Tracheal epithelial cell (primary cell): ENCODE results near the gene RAPSN. TPM values are rescaled to one million over a fixed set of nuclear protein-coding genes. Genes with fewer than 3 reads are reported as not detected.

Source experiments
- total RNA-seq: library from RNA; depleted of rRNA; stranded (reverse); fragments of >200 nt; gene quantifications from 2 replicates; pipeline ENCODE4 v1.2.1, GENCODE V29; 2014

The RAPSN gene
- 0.24 TPM in 1 of 2 replicates, not detected in the other for total RNA-seq

DNA sequence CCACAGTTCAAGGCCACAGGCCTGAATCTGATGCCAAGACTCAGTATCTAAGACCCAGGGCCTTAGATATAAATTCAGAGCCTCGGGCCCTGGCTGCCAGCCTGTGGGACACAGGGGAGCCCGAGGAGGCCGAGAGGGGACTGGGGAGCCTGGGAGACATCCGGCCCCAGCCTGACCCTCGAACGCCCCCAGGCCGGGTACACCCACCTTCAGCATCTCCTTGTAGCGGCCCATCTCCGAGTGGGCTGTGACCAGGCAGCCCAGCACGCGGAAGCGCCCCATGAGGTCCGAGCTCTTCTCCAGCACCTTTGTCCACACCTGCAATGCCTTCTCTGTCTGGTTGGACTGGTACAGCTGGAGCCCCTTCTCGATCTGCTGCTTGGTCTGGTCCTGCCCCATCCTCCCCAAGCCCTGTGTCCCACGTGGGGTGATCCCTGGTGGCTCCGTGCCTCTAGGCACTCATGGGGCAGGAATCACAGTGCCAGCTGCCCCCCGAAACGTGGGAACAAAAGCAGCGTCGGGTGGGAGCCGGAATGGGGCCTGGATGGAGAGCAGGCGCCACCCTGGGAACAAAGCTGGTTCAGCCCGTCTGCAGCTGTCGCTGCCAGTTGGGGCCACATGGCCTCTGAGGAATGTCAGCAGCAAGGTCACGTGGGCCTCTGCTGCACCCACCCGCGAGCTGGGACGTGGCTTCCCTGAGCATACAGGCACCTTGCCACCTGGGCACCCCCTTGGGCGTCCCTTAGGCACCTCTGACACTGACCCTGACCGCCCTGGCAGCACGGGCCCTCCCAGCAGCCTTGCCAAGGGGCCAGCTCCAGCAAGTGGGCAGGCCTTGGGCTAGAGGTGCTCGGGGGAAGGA, at the start of gene RAPSN:
TSS of gene RAPSN (minus strand) at position 571 of the 862 bp plus-strand sequence. CDS start at position 399, 172 bp downstream.

DNA sequence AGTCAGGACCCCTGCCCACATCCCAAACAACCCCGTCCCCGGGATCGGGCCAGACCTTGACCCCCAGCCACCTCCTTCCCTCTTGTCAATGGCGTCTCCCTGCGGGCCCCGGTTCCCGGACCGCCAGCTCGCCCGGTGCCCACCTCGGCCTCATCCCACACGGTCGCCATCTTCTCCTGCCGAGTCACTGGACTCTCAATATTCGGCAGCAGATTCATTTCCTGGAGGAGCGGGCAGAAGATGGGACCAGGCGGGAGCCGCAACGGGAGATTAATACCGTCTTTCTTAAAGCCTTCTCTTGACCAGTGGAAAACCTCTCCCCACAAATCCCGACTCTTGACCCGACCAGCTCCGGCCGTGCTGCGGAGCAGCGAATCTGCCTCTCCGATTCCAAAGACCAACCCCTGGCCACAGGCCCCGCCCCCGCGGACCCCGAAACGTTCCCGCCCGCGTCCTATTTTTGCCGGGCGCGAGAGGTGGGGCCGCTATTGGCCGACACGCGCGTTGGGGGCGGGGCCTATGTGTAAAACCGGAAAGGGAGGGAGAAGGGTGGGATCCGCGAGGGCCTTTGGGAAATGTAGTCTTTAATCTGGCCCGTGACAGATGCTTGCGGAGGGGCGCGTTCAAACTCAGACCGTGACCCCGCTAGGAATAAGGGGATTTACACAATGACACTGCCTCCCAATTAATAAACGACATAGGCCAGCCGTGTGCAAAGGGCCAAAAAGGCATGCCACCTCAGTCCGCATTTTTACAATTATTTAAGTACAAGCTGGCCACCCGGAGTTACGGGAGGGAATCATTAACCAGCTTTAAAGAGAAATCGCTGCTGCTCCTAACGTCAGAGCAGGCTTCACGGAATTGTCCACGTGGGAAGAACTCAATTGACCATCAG, 22.6 kb downstream of the RAPSN start, which contains the start of gene PSMC3:
TSS of gene PSMC3 (minus strand) at position 378 of the 895 bp plus-strand sequence. CDS start at position 218, 160 bp downstream.

DNA sequence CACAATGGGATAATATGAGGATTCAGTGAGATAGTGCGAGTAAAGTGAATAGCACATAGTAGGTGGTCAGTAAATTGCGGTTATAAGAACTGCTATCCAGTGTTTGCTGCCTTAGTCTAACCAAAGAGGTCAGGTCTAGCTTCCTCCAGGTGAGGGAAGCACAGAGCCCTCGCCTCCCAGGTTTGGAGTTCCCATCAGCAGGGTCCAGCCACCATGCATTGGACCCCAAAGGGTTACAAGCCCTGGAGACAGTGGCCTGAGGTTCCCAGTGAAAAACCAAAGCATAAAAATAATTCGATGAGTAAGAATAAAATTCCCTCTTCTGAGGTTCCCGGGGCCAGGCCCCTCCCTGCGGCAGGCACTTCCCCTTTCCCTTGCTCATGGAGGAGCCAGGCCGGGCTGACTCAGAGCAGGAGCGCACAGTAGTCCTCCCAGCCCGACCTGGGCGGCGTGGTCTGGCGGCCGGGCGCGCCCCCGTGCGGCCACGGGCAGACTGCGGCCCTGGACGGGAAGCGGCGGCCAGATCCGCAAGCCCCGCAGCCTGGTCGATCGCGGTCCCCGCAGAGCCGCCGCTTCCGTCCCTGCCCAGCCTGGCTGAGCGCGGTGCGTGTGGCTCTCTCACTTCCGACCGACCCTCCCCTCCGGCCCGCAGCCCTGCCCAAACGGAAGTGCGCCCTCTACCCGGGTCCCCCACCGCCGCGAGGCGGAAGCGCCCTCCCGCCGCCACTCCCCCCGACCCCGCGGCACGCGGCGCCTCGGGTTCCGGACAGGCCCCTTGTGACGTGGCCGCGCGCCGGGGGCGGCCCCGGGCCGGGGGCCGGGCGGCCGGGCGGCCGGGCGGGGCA, 41.0 kb downstream of the RAPSN start, which contains the start of gene SLC39A13:
TSS of gene SLC39A13 (plus strand) at position 845 of the 845 bp plus-strand sequence. CDS start 1,505 bp downstream, outside the sequence.

Other genes with a start within 250 kb of the RAPSN start
- gene DDB2, start 234.2 kb downstream of the RAPSN start, total RNA-seq: 27.7 and 62.4 TPM in 2 replicates
- 10.2 and 16.1 TPM in 2 replicates for gene ACP2, start 200.3 kb downstream of the RAPSN start, total RNA-seq
- 9.6 and 10.4 TPM in 2 replicates for gene NR1H3, start 191.1 kb downstream of the RAPSN start, total RNA-seq
- 8.2 and 9.4 TPM in 2 replicates for gene MADD, start 179.0 kb downstream of the RAPSN start, total RNA-seq
- not detected in 2 replicates for gene MYBPC3, start 96.4 kb downstream of the RAPSN start, total RNA-seq
- gene SPI1, start 70.6 kb downstream of the RAPSN start, total RNA-seq: not detected in 2 replicates
- 29.4 and 35.7 TPM in 2 replicates for gene SLC39A13, start 40.5 kb downstream of the RAPSN start, total RNA-seq
- 73.3 and 106 TPM in 2 replicates for gene PSMC3, start 22.7 kb downstream of the RAPSN start, total RNA-seq
- gene CELF1, start 104.0 kb upstream of the RAPSN start, total RNA-seq: 65.0 and 90.6 TPM in 2 replicates
- gene PTPMT1, start 116.5 kb upstream of the RAPSN start, total RNA-seq: 156 and 168 TPM in 2 replicates
- 12.8 and 14.9 TPM in 2 replicates for gene KBTBD4, start 129.8 kb upstream of the RAPSN start, total RNA-seq
- gene NDUFS3, start 129.9 kb upstream of the RAPSN start, total RNA-seq: 64.8 and 67.0 TPM in 2 replicates
- gene FAM180B, start 137.5 kb upstream of the RAPSN start, total RNA-seq: not detected in 2 replicates
- gene C1QTNF4, start 145.3 kb upstream of the RAPSN start, total RNA-seq: 0.43 TPM in 1 of 2 replicates, not detected in the other
- gene MTCH2, start 193.4 kb upstream of the RAPSN start, total RNA-seq: 66.3 and 76.6 TPM in 2 replicates